H9 (cell line): Measurements from ENCODE around the gene SPAG6. TPM values are rescaled to one million over a fixed set of nuclear protein-coding genes. Genes with fewer than 3 reads are reported as not detected.

Experiments
- DNase-seq: peaks from one replicate; pipeline ENCODE4 v3.0.0-alpha.2; 2017
- H2AFZ ChIP-seq: one replicate; pipeline ENCODE4 v1.6.1; 2013; ENCODE audit warnings: mild to moderate bottlenecking, low read length, control low read depth, moderate library complexity
- H2AK5ac ChIP-seq: 2 replicates; pipeline ENCODE4 v1.6.1; 2013; ENCODE audit warnings: low read length, control low read depth, mixed read lengths; ENCODE audit not compliant: insufficient read length
- H2BK120ac ChIP-seq: one replicate; pipeline ENCODE4 v1.6.1; 2013; ENCODE audit warnings: low read depth, mild to moderate bottlenecking, low read length, control low read depth, inconsistent platforms; ENCODE audit not compliant: poor library complexity, severe bottlenecking
- H2BK12ac ChIP-seq: 2 replicates; pipeline ENCODE4 v1.6.1; 2013; ENCODE audit warnings: low read length, control low read depth, mixed read lengths, low read depth; ENCODE audit not compliant: insufficient read length
- H2BK15ac ChIP-seq: 2 replicates; pipeline ENCODE4 v1.6.1; 2013; ENCODE audit warnings: low read depth, low read length, control low read depth
- H2BK20ac ChIP-seq: one replicate; pipeline ENCODE4 v1.6.1; 2013; ENCODE audit warnings: low read depth, mild to moderate bottlenecking, low read length, control low read depth, inconsistent platforms; ENCODE audit not compliant: poor library complexity, severe bottlenecking
- H2BK5ac ChIP-seq: 2 replicates; pipeline ENCODE4 v1.6.1; 2013; ENCODE audit warnings: low read length, control low read depth, mixed read lengths; ENCODE audit not compliant: insufficient read length
- H3K14ac ChIP-seq: 2 replicates; pipeline ENCODE4 v1.6.1; 2013; ENCODE audit warnings: low read length, control low read depth; ENCODE audit not compliant: insufficient read depth
- H3K18ac ChIP-seq: 2 replicates; pipeline ENCODE4 v1.6.1; 2013; ENCODE audit warnings: low read depth, mild to moderate bottlenecking, mixed read lengths, low read length, control low read depth; ENCODE audit not compliant: insufficient read length
- H3K23ac ChIP-seq: 2 replicates; pipeline ENCODE4 v1.6.1; 2013; ENCODE audit warnings: low read length, control low read depth, mixed read lengths, low read depth; ENCODE audit not compliant: insufficient read length
- H3K23me2 ChIP-seq: 2 replicates; pipeline ENCODE4 v1.6.1; 2013; ENCODE audit warnings: low read depth, mild to moderate bottlenecking, mixed read lengths, low read length, control low read depth; ENCODE audit not compliant: insufficient read length, poor library complexity, severe bottlenecking
- H3K27ac ChIP-seq: 2 replicates; pipeline ENCODE4 v1.5.1; 2013; ENCODE audit warnings: low read length, control low read depth, mixed read lengths, low read depth; ENCODE audit not compliant: insufficient read length
- H3K27me3 ChIP-seq: 2 replicates; pipeline ENCODE4 v1.6.1; 2013; ENCODE audit warnings: low read length, control low read depth, inconsistent platforms; ENCODE audit not compliant: insufficient read depth
- H3K4ac ChIP-seq: 2 replicates; pipeline ENCODE4 v1.6.1; 2013; ENCODE audit warnings: low read depth, mild to moderate bottlenecking, control low read depth, inconsistent platforms, low read length, moderate library complexity
- H3K4me1 ChIP-seq: 2 replicates; pipeline ENCODE4 v1.6.1; 2013; ENCODE audit warnings: low read length, control low read depth, inconsistent platforms; ENCODE audit not compliant: insufficient read depth
- H3K4me2 ChIP-seq: 2 replicates; pipeline ENCODE4 v1.6.1; 2013; ENCODE audit warnings: low read length, control low read depth, mixed read lengths; ENCODE audit not compliant: insufficient read length, insufficient read depth
- H3K56ac ChIP-seq: 2 replicates; pipeline ENCODE4 v1.6.1; 2013; ENCODE audit warnings: low read depth, mild to moderate bottlenecking, mixed read lengths, low read length, control low read depth; ENCODE audit not compliant: insufficient read length
- H3K79me1 ChIP-seq: 2 replicates; pipeline ENCODE4 v1.6.1; 2013; ENCODE audit warnings: low read depth, mild to moderate bottlenecking, moderate library complexity, low read length, control low read depth, inconsistent platforms; ENCODE audit not compliant: insufficient read depth, poor library complexity, severe bottlenecking
- H3K79me2 ChIP-seq: 2 replicates; pipeline ENCODE4 v1.6.1; 2013; ENCODE audit warnings: low read length, control low read depth, inconsistent platforms; ENCODE audit not compliant: insufficient read depth
- H3K9ac ChIP-seq: 2 replicates; pipeline ENCODE4 v1.6.1; 2013; ENCODE audit warnings: low read length, control low read depth, mixed read lengths; ENCODE audit not compliant: insufficient read length; ENCODE audit errors: extremely low read depth
- H3K9me3 ChIP-seq: one replicate; pipeline ENCODE4 v1.6.1; 2013; ENCODE audit warnings: low read depth, low read length, inconsistent platforms; ENCODE audit not compliant: control insufficient read depth
- H3T11ph ChIP-seq: one replicate; pipeline ENCODE4 v1.6.1; 2013; ENCODE audit warnings: mild to moderate bottlenecking, low read length, control low read depth, inconsistent platforms
- H4K20me1 ChIP-seq: one replicate; pipeline ENCODE4 v1.6.1; 2013; ENCODE audit not compliant: control insufficient read depth, insufficient read length, insufficient read depth
- H4K5ac ChIP-seq: 2 replicates; pipeline ENCODE4 v1.6.1; 2013; ENCODE audit warnings: low read depth, mild to moderate bottlenecking, mixed read lengths, low read length, control low read depth; ENCODE audit not compliant: insufficient read length
- H4K8ac ChIP-seq: replicated peaks from 2 replicates; pipeline ENCODE4 v1.6.1; 2013; ENCODE audit warnings: low read length, control low read depth, mixed read lengths, low read depth; ENCODE audit not compliant: insufficient read length
- H4K91ac ChIP-seq: 2 replicates; pipeline ENCODE4 v1.6.1; 2013; ENCODE audit warnings: low read depth, mild to moderate bottlenecking, moderate library complexity, mixed read lengths, low read length, control low read depth; ENCODE audit not compliant: insufficient read length
- H3K27ac Mint-ChIP-seq, 3 experiments: 2 replicates in 2 of 3; 3 replicates in 1 of 3; pipeline ENCODE4 v1.8.0; 2020 to 2021; ENCODE audit warnings: mixed read lengths in 3 of 3, mild to moderate bottlenecking in 1 of 3, moderate library complexity in 1 of 3
- H3K27me3 Mint-ChIP-seq: 2 replicates; pipeline ENCODE4 v1.8.0; 2021; ENCODE audit warnings: low read depth, mild to moderate bottlenecking, moderate library complexity, mixed read lengths
- H3K36me3 Mint-ChIP-seq, 3 experiments: 2 replicates in 2 of 3; 3 replicates in 1 of 3; pipeline ENCODE4 v1.8.0; 2020 to 2021; ENCODE audit warnings: low read depth in 3 of 3, mixed read lengths in 3 of 3; ENCODE audit not compliant: insufficient read depth in 1 of 3
- H3K4me1 Mint-ChIP-seq, 2 experiments: 2 replicates each; pipeline ENCODE4 v1.8.0; 2020; ENCODE audit warnings: mixed read lengths in 2 of 2
- H3K4me3 Mint-ChIP-seq, 2 experiments: 2 replicates in 1 of 2; 3 replicates in 1 of 2; pipeline ENCODE4 v1.8.0; 2020 to 2021; ENCODE audit warnings: mild to moderate bottlenecking in 2 of 2, mixed read lengths in 2 of 2, moderate library complexity in 1 of 2
- H3K9me3 Mint-ChIP-seq, 2 experiments: 2 replicates in 1 of 2; 3 replicates in 1 of 2; pipeline ENCODE4 v1.8.0; 2020; ENCODE audit warnings: mild to moderate bottlenecking in 2 of 2, mixed read lengths in 2 of 2, moderate library complexity in 1 of 2
- WGBS: extraction: QIAGEN DNeasy Blood & Tissue Kit; methylation state at CpG from one replicate; pipeline ENCODE4 v1.1.7; 2013; ENCODE audit warnings: missing lambda C conversion rate, low lambda C conversion rate, mixed read lengths; ENCODE audit not compliant: insufficient read length; ENCODE audit errors: extremely low coverage; 5-methylcytosine and 5-hydroxymethylcytosine counted together
- total RNA-seq: library from RNA; stranded (reverse); gene quantifications from 2 replicates; pipeline ENCODE4 v1.2.1, GENCODE V29; 2021
- TF ChIP-seq, protein P1 (sequence below): fragments of 200-600 bp; sonication (generic); conservative IDR thresholded peaks from 3 replicates; pipeline ENCODE4 v1.8.0; 2021; ENCODE audit warnings: antibody characterized with exemption, mild to moderate bottlenecking

The SPAG6 gene
- total RNA-seq, 1 experiment from 2014 or later, result 0.24 TPM

GRCh38 chr10:22445495-22445894 is 100.2 kb downstream of the SPAG6 start:
- no peak overlapping the region for H3K4me3 Mint-ChIP-seq
- Histone ChIP-seq H3K4me1 (no peaks in the 10 kb centered on the region), H3K79me2 (no peaks in the 10 kb centered on the region), H4K91ac (no peak overlapping the region), H3K23me2 (no peaks in the 10 kb centered on the region), H4K5ac (no peak overlapping the region), H3K14ac (no peak overlapping the region), H3K4ac (no peak overlapping the region), H2BK120ac (no peak overlapping the region), H3K9me3 (no peaks in the 10 kb centered on the region), H4K8ac (no peak overlapping the region), H2AFZ (no peak overlapping the region), H3K79me1 (no peaks in the 10 kb centered on the region), H2AK5ac (no peak overlapping the region), H3K56ac (no peak overlapping the region), H4K20me1 (no peaks in the 10 kb centered on the region), H3K9ac (no peak overlapping the region), H2BK12ac (no peak overlapping the region), H3K23ac (no peak overlapping the region), H3K27ac (no peak overlapping the region), H3T11ph (no peak overlapping the region), H3K18ac (no peak overlapping the region), H2BK15ac (no peak overlapping the region), H2BK5ac (no peak overlapping the region), H3K4me2 (no peak overlapping the region), H2BK20ac (no peak overlapping the region), H3K27me3 (no peaks in the 10 kb centered on the region; the same call in 1 of the 2 replicates)
- H3K27me3 Mint-ChIP-seq, result peaks cover 69% of the 10 kb centered on the region
- H3K27ac Mint-ChIP-seq, result no peak overlapping the region
- no peak for DNase-seq
- no peaks in the 10 kb centered on the region for H3K36me3 Mint-ChIP-seq
- TF ChIP-seq, protein P1, sequence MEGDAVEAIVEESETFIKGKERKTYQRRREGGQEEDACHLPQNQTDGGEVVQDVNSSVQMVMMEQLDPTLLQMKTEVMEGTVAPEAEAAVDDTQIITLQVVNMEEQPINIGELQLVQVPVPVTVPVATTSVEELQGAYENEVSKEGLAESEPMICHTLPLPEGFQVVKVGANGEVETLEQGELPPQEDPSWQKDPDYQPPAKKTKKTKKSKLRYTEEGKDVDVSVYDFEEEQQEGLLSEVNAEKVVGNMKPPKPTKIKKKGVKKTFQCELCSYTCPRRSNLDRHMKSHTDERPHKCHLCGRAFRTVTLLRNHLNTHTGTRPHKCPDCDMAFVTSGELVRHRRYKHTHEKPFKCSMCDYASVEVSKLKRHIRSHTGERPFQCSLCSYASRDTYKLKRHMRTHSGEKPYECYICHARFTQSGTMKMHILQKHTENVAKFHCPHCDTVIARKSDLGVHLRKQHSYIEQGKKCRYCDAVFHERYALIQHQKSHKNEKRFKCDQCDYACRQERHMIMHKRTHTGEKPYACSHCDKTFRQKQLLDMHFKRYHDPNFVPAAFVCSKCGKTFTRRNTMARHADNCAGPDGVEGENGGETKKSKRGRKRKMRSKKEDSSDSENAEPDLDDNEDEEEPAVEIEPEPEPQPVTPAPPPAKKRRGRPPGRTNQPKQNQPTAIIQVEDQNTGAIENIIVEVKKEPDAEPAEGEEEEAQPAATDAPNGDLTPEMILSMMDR, result no peak
- H3K9me3 Mint-ChIP-seq, result no peaks in the 10 kb centered on the region
- H3K4me1 Mint-ChIP-seq, result no peaks in the 10 kb centered on the region
- no CpG with 5 or more reads among the region's 3 CpGs for WGBS
